Activated naive CD4-positive, alpha-beta T cell treated with anti-CD3 and anti-CD28 coated beads, Interleukin-2, amount 50 U/mL, for 16 hours (primary cell): ENCODE results near the gene PKD1L1.

Experiments used
- DNase-seq: peaks from one replicate; pipeline ENCODE4 v3.0.0-alpha.2; 2020

Gene PKD1L1

DNA sequence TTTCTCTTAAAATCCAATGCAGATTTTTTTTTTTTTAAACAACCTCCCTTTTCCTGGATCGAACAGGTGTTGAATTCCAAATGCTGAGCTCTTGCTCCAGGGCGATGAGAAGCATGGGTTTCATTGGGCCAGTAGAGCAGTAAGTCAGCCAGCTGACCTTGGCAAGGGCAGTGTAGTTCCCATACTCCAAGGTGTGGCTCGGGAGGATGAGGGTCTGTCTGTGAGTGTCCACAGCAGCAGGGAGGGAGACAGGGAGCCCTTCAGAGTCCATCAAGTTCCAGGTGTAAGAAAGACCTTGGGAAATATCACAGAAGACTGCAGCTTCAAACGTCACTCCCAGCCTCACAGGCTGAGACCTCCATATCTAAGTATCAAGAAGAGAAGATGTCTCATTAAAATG lies 50.4 kb downstream of the PKD1L1 start:
- DNase-seq, result no peak

DNA sequence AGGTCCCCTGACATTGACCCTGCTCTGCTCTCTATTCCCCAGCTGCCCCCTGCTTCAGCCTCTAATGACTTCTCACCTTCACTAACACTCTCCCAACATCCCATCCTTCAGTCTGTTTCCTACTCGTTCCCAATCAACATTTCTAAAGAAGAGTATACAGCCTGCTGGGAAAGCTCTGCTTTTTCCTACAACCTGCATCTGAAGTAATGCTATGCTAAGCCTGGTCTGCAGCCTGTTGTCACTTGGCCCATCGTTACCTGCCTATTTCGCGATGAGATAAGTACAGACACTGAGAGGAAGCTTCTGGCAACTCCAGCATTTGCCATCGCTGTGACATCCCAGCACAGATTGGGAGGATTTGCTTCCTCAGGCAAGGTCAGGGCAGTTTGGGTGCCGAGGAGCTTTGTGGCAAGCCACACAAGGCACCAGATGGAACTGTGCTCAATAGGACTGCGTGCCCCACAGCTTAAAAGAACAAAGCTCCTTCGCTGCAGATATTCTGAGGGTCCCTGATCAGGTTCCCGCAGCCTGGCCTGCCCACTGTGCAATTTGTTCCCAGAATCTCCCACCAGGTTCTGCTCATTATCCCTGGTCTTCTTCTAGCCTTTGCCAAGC lies 51.4 kb downstream of the PKD1L1 start:
- DNase-seq, result no peak

DNA sequence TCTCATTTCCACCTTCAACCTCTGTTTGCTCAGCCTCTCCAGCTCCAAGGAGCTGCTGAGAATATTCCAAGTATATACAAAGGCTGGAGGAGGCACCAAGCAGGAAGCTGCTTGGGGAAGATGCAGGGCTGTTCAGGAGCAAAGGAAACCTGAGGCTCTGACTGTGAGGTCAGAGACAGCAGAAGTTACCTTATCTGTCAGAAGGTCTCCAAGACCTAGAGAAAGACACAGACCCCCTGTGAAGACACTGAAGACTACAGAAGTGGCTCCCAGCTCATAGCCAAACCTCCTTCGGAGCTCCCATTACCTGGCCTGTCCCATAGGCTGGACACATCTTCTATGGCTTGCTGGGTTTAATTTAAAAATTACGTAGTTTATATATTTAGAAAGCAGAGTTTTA lies 53.2 kb downstream of the PKD1L1 start:
- no peak for DNase-seq

DNA sequence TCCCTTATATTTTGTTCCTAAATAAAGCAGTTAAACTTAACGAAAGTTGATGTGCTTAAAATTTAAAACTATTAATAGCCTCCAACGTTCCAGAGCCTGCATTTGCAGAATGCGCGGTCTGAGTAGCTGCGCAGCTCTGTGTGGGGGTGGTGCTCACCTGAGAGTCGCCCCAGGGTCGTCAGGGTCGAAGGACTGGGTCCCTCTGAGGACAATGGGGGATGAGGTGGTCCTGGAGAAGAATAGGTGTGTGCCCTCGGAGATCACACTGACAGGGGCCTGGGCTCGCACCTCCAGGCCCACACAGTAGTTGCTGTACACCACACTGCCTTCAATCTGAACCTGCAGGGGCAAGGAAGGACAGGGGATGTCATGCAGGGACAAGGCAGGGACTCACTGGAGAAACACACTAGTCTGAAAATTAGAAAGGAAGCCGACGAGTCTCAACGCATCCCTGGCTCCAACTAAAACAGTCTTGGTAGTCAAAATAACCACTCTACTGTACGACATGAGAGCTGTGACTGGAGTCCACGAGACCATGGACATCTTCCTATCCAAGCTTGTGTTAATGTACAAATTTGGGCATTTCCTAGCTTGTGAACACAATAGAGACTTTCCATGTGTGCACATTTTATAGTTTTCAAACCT lies 54.4 kb downstream of the PKD1L1 start:
- DNase-seq, result no peak

DNA sequence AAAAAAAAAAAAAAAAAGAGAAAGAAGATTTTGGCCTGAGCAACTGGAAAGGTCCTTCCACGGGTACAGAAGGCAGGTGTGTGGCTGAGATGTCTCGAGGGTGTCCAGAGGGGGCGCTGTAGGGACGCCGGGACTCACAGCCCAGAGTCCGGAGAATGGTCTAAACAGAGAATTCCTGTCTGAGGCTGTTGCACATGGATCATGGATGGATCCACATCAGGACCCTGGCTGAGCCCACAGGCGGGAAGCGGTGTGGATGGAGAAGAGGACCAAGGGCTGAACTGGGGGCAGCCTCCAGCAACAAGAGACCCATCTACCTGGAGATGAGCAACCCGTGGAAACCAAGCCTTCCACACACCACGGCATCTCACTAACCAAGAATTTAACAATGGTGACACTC lies 55.0 kb downstream of the PKD1L1 start:
- DNase-seq, result no peak

DNA sequence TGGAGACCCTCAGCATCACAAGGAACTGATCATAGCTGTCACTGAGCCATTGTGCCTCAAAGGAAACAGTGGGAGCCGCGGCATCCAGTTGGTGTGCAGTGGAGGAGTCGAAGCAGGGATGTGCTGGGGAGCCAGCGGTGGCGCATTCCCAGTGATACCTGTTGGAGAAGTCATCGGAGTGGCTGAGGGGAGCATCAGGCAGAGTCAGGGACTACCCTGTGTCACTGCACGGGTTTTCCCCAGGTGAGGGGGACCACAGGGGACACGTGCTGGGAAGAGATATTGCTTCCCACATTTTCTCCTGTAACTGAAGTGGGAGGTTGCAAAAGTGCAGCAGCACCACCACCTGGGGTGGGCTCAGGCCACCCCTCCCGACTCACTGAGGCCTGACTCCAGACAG lies 57.7 kb downstream of the PKD1L1 start:
- DNase-seq, result no peak

DNA sequence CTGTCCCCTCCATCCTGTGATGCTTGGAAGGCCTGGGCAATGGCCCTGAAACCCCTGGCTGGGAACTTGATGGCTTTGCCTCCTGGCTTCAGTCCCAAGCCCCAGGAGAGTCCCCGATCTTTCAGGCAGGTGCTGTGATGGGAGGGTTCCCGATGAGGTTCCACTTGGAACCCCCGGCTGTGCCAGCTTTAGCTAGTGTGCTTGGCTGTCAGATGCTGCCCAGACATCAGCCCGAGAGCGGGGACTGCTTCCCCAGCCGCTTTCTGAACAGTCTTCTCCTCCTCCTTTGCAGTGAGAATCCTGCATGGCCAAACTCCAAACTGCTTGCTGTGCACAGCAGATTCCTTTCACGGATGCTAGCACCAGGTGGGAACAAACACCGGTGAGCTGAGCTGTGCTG lies 58.1 kb downstream of the PKD1L1 start:
- DNase-seq, result no peak

DNA sequence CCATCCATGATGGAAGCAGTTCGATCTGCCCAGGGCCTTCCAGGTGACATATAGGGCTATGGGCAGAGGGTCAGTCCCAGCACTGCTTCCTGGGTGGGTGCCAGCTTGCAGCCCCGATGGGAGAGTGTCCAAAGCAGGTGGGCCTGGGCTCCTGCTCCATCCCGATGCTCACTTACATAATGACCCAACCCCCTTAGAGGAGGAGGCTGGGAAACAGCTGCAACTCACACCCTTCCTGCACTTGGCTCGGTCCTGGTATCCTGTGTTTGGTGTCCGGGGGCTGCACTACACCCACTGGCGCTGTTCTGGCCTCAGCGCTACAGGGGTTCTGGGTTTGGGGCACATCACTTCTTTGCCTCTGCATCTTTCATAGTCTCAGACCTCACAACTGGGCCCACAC lies 58.5 kb downstream of the PKD1L1 start:
- DNase-seq, result no peak

DNA sequence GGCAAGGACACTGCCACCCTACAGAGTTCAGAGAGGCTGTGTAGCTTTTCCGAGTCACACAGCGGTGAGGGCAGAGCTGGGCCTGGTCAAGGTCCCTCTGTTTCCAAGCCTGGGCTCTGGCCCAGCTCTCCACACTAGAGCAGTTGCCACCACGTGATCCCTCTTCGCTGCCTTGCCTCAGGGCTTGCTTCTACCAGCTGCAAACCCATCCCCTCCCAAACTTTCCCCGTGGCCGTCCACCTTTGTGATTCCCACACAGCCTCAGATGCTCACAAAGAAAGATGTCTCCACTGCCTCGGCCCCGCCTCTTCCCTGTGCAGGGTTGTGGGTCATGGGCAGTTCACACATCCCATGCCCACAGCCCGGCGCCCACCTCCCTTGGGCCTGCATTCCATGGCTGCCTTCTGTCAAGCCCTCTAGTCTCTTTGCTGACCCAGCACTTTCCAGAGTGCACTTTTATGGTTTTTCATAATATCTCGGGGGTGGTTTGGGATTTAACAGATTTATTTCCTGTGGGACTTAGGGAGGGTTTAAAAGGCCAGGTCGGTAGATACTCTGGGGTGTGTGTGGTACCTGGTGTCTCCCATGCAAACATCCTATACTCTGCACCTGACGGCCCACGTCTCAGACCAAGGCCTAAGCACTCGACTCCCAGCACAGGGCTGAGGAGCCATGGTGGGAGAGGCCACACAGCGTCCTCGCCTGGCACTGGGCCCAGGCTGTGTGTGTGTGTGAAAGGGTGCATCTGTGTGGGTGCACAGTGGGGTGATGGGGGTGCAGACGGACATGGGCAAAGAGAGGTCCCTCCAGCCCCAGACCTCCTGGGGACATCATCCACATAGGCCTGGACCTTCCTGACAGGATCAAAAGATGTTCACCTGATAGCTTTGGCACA lies 59.6 kb downstream of the PKD1L1 start:
- DNase-seq, result no peak

DNA sequence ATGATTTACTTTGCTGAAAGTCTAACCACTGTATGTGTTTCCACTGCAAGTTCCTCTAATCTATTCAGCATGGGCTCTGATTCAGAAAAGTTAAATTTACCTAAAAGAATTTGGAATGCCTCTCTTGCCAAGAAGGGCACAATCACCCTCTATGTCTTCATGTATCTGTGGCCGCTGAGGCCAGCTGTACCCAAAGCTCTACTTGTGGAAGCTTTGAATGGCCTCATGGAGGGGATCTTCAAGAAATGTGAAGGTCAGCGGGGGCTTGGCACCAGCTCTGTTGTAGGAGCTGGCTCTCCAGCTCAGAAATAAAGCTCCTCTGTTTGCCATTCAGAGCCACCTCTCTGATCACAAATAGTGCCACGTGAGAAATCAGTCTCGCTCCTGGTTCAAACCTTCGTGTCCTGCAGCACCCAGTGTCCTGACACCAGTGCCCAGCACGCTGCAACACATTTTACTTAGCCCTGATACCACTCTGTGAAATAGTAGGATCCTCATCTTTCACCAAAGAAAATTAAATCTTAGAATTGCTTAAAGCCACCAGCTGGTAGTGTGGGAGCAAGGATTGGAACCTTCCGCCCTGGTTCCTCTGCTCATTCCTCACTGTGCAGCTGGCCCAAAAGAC lies 61.1 kb downstream of the PKD1L1 start:
- no peak for DNase-seq

DNA sequence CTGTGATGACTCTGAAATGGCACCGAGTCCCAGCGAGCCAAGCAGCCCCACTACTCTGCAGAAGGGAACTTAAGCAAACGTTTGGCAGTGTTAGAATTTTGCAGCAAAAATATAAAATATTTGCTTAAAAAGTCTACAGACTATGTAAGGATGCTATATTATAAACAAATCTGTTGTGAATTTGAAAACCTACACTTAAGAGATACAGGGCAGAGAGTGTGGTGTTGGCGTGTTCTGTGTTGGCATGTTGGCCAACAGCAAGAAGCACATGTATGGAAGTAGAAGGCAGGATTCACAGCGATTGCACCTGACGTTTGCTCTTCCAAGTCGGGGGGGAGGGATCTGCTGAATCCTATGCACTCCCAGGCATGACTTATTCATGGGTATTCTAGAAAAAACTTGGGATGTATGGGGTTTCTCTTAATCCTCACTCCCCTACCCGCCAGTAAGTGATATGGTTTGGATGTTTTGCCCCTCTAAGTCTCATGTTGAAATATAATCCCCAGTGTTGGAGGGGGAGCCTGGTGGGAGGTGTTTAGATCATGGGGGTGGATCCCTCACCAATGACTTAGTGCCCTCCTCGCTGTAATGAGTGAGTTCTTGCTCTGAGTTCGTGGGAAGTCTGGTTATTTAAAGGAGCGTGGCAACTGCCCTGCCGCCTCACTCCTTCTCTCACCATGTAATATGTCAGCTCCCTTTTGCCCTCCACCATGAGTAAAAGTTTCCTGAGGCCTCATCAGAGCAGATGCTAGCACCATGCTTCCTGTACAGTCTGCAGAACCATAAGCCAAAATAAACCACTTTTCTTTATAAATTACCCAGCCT lies 62.1 kb downstream of the PKD1L1 start:
- DNase-seq, result no peak

DNA sequence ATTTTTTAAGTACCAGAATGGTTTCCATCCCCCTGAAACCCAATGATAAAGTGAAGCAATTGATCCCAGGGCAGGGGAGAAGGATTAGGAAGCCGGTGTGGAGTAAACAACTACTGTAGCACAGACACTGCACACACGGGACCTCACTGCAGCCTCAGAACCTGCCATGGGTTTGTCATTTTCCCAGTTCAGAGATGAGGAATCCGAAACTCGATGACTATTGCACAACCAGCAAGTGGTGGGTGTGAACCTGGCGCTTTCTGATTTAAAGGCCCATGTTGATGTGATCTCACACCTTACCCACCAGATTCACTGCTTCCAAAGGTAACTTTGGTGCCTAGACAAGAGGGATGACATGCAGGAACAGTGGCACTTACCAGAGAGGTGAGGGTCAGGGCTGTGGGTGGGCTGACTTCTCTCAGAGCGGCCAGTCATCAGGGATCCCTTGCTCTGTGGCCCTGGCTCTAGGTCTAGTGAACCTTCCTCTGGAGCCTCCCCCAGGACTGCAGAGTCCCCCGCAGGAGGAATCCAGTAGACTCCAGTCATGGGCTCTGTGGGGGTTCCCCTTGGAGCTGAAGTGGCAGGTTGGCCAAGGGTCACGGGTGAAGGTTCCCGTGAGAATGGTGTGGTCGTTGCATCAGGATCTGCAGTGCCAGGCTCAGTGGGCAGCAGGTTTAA lies 62.8 kb downstream of the PKD1L1 start:
- DNase-seq, result no peak

DNA sequence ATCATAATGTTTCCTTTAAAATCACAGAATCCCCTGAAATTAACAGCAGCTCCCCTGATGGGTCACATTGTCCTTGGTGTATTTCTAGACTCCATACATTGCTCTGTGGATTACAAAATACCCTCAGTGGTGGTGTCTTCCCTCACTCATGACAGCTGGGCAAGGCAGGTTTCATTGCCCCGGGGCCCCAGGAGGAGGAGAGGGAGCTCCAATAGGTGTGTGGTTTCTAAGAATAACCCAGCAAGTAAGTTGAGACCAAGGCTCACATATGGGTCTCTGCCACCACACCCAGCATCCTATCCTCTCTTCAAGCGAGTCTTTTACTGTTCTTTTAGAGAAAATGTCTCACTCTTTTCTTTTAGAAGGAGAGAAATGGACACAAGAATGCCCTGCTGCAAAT lies 63.6 kb downstream of the PKD1L1 start:
- DNase-seq, result no peak

DNA sequence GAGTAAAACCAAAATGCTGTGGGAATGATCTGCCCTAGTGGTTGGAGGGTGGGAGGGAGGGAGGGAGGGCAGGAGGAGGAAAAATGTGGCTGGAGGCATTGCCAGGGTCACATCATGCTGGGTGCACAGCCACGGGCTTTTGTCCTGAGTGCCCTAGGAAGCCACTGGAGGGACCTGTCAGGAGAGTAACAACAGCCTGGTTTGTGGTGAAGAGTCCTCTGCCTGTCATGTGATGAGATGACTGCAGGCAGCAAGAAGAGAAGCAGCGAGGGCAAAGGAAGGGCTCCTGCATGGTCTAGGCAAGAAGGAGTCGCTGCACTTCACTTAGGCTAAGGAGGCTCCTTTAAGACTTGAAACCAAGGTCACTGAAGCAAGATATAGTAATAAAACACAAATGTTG lies 65.6 kb downstream of the PKD1L1 start:
- no peak for DNase-seq

DNA sequence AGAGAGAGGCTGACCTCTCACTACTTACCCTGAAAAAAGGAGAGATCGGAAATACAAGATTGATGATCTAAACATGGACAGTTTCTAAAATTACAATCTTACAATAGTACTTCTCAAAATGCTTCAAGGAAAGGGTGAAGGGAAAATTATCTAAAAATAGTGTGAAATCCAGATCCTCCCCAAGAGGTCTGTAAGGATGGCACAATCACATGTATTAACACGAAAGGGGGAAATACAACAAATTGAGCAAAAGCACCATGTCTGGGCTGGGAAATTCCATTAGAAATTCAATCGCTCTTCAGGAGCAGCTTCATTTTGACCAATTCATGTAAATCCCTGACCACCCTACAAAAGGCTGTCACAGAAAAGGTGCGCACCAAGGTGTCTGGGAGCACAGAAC lies 67.0 kb downstream of the PKD1L1 start:
- DNase-seq, result no peak

DNA sequence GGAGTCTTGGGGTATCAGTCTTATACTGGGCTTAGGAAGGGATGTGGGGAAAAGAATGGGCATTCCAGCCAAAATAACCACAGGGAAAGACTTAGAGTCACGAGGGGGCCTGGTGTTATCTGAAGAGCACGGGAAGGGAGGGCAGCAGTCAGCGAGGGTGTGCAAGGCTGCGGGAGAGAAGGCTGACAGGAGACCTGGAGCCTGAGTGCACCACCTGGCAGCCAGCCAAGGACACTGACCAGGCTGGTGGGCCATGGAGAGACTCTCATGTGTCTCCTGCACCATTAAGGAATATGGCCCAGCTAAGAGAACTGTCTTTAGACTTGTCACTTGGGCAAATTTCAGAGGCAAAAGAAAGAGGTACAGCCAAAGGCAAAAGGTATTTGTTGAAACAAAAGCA lies 69.6 kb downstream of the PKD1L1 start:
- no peak for DNase-seq

DNA sequence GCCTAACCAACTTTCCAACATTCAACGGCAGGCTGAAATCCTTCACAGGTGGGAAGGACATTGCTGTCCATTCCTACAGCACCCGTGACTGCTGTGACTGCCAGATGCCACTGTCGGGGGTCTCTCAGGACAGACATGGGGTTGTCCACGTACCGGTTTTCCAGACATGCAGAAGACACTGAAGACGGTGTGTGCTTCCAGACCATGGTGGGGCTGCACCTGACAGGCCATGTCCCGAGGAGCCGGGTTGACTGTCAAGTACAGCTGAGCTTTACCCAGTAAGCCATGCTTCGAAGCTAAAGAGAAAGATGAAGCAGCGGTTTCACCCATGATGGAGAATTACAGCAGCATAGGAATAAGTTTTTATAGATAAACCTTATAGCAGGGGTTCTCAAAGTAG lies 70.9 kb downstream of the PKD1L1 start:
- DNase-seq, result no peak

DNA sequence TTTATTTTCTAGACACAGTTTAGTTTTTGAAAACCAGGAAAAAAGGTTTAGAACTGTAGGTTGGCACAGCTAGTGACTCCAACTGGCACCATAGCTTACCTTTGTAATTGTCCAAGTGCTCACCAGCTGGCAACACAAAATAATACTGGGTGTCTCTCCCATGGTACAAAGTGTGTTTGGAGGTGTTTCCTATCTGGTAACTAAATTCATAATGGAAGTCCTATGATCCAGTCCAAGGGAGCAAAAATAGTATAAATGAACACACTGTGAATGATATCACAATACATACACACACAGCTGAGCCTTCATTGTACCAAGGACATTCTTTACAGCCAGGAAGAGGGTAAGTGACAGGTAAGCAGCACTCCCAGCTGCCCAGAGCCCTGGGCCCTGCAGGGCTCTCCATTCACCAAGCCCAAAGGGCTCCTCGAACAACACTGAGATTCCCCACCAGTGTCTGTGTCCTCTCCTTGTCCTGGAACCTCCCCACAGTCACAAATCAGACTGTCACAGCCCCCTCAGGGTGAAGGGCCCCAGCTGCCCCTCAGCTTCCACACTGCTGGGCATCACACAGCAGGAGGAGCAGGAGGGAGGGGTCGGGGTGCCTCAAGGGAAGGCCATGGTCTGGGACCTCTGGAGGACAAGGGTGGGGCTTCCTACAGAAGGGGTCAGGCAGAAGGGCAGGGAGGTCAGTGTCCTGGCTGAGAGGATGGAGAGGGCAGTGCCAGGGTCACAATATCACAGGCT lies 72.1 kb downstream of the PKD1L1 start:
- no peak for DNase-seq

DNA sequence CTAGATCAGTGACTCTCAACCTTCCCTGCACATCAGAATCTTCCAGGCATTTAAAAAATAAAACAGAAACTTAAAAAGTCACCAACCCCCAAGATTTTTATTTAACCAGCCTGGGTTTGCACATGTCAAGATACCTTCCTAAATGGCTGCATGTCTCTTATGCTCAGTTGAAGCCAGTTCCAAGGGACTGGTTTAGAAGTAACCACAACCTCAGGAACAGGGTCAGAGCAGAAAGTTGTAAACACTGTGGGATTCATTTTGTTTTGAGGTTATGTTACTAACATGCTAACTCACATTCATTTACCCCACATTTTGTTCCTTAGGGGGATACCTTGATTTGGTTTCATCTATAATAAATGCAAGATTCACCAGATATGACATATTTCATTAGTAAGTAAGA lies 72.9 kb downstream of the PKD1L1 start:
- DNase-seq, result no peak

DNA sequence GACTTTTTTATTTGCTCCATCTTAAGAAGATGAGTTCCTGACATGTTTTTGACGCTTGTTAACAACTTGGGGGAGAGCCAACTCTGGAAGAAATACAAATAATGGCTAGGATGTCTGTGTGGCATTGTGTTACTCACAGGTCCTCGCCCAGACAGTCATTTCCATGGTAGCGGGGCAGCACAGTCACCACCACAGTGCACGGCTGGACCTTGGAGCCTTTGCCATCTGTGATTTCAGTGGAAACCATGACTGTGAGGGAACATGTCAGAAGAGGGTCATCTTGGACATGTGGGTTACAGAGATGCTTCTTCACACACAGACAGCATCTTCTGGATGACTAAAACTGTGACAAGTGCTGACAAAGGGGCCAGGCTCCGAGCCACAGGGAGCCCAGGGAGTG lies 74.5 kb downstream of the PKD1L1 start:
- DNase-seq, result no peak

DNA sequence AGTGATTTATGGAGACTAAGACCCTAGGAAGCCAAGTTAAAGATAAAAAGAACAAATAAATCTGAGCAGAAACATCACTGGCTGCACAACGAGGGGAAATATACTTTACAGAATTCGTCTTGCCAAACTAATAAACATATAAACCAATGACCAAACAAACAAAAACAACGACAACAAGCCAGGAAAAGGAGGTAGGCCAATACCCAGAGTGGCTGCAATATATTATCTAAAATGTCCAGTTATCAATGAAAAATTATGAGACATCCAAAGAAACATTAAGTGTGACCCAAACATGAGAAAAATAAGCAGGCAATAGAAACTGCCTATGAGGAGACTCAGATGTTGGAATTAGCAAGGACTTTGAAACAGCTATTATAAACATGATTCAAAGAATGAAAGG lies 81.0 kb downstream of the PKD1L1 start:
- no peak for DNase-seq

DNA sequence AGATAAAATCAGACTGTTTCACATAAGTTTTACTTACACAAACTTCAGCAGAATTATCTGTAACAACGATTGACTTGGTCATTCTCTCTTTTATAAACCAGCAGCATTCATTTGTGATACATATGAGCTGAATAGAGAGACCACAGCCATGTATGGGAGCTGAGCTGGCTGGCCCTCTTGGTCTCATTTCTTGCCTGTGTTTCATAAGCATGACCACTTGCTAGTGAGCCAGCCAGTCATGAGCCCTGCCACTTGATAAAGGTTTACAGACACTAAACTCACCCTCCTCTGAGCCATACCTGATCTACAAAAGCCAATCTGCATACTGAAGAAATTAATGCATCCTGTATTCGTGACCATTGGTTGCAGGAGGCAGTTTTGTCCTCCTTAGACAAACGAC lies 82.1 kb downstream of the PKD1L1 start:
- DNase-seq, result no peak
